HepG2 (cell line): ENCODE data around the gene CPSF7. TPM values are rescaled to one million over a fixed set of nuclear protein-coding genes. Genes with fewer than 3 reads are reported as not detected.

Experiments
- ETV5 ChIP-seq: IDR thresholded peaks from 2 replicates; pipeline ENCODE4 v1.6.1; 2018; ENCODE audit warnings: missing biosample characterization, missing genetic modification reagents, inconsistent platforms, borderline replicate concordance
- FIP1L1 ChIP-seq: fragments of 200-400 bp; formaldehyde crosslinking; IDR thresholded peaks from 2 replicates; pipeline ENCODE4 v1.6.1; 2018; ENCODE audit warnings: low read depth, mild to moderate bottlenecking, low read length, moderate library complexity, borderline replicate concordance; ENCODE audit not compliant: insufficient read depth
- FOXC1 ChIP-seq: sonication (generic); formaldehyde crosslinking; IDR thresholded peaks from 2 replicates; pipeline ENCODE4 v1.8.0; 2022; ENCODE audit warnings: mild to moderate bottlenecking, missing genetic modification reagents, borderline replicate concordance
- HDAC1 ChIP-seq: sonication (generic); formaldehyde crosslinking; IDR thresholded peaks from 2 replicates; pipeline ENCODE4 v1.5.1; 2020; ENCODE audit warnings: mild to moderate bottlenecking, missing genetic modification reagents
- HNF4G ChIP-seq, 2 experiments: sonication (generic) in 1 of 2; formaldehyde crosslinking in 1 of 2; IDR thresholded peaks; 2 replicates each; pipeline versions ENCODE4 v1.4.0 to v1.6.1; 2011 to 2020; ENCODE audit warnings: borderline replicate concordance in 2 of 2, low read depth in 2 of 2, mild to moderate bottlenecking in 2 of 2, low read length in 1 of 2, missing genetic modification reagents in 1 of 2, moderate library complexity in 1 of 2
- RFXANK ChIP-seq: IDR thresholded peaks from 2 replicates; pipeline ENCODE4 v1.6.1; 2016
- TBX3 ChIP-seq: fragments of 450-650 bp; IDR thresholded peaks from 2 replicates; pipeline ENCODE4 v1.6.1; 2017; ENCODE audit warnings: antibody characterized with exemption, mild to moderate bottlenecking, inconsistent platforms, borderline replicate concordance
- polyA plus RNA-seq, 8 experiments: library from polyadenylated mRNA; depleted of rRNA in 3 of 8; stranded (reverse) in 7 of 8; unstranded in 1 of 8; fragments of >200 nt; fragmentation: Illumina TruSeq in 4 of 8; extraction: Trizol in 4 of 8; gene quantifications; 2 replicates each; pipeline versions ENCODE4 v1.2.1 to v1.2.3, GENCODE V29; 2011 to 2016; ENCODE audit warnings: low read depth in 4 of 8, missing spikeins in 1 of 8, mixed read lengths in 1 of 8; ENCODE audit not compliant: insufficient read depth in 1 of 8
- total RNA-seq, 5 experiments: library from RNA; depleted of rRNA; stranded (reverse); fragments of >200 nt; fragmentation: Illumina TruSeq; extraction: Trizol; gene quantifications; 2 replicates each; pipeline ENCODE4 v1.2.3, GENCODE V29; 2016; ENCODE audit warnings: low read depth in 1 of 5
- TF ChIP-seq, protein P1 (sequence below): IDR thresholded peaks from 2 replicates; pipeline ENCODE4 v1.6.1; 2018; ENCODE audit warnings: missing genetic modification reagents, mild to moderate bottlenecking, missing compliant biosample characterization
- TF ChIP-seq, protein P2 (sequence below): sonication (generic); formaldehyde crosslinking; IDR thresholded peaks from 2 replicates; pipeline ENCODE4 v1.5.0; 2020; ENCODE audit warnings: mild to moderate bottlenecking, missing genetic modification reagents
- TF ChIP-seq, protein P3 (sequence below): sonication (generic); formaldehyde crosslinking; IDR thresholded peaks from 2 replicates; pipeline ENCODE4 v1.5.1; 2020; ENCODE audit warnings: mild to moderate bottlenecking, missing genetic modification reagents, borderline replicate concordance
- TF ChIP-seq, protein P4 (sequence below): sonication (generic); formaldehyde crosslinking; conservative IDR thresholded peaks from 2 replicates; pipeline ENCODE4 v1.4.0; 2020; ENCODE audit warnings: missing genetic modification reagents
- TF ChIP-seq, protein P5 (sequence below): sonication (generic); formaldehyde crosslinking; IDR thresholded peaks from 2 replicates; pipeline ENCODE4 v1.4.0; 2020; ENCODE audit warnings: missing genetic modification reagents, borderline replicate concordance
- TF ChIP-seq, protein P6 (sequence below): sonication (generic); formaldehyde crosslinking; IDR thresholded peaks from 2 replicates; pipeline ENCODE4 v1.9.0; 2022; ENCODE audit warnings: missing genetic modification reagents, mild to moderate bottlenecking, borderline replicate concordance

CPSF7 gene
- total and polyA plus RNA-seq, 2 of the 13 experiments (the other 11 are each of a cell fraction or from before 2014, with no cell fraction given) = 34.1 to 36.8 TPM

DNA sequence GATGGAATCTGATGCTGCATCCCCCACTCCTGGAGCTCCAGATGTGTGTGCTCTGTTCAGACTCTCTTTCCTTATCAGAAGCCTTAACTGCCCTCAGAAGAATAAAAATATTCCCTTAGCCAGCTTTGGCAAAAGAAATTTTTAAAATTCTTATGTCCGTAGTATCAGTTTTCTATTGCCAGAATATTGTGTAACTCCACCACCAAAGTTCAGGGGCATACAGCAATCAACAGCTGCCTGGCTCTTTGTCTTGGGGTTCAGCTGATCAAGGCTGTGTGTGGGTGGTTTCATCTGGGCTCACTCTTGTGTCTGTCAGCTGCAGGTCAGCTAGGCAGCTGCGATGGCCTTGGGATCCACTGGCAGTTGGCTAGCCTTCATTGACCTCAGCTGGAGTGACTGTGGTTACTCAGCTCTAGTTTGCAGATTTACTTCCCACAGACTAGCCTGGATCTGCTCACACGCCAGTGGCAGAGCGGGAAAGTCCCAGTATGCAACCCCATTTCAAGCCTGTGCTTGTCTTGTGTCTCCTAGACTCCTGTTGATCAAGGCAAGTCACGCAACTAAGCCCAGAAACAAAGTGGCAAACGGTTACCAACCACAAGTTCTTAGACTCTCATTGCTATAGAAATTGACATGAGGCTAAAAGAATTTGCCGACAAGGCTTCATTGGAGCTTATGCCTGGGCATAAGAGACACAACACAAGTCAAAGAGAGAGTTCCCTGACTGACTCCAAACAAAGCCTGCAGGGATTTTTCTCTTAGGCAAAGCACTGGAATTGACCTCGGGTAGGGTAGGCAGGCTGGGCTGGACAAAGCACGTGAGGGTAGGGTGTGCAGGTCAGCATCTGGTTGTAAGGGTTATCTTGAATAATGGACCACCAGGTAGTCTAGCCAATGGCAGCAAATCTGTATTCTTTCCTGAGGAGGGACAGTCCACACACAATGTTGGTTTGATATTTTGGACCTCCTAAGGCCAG is 60.1 kb downstream of the CPSF7 start (continued):
- TF ChIP-seq, protein P1, sequence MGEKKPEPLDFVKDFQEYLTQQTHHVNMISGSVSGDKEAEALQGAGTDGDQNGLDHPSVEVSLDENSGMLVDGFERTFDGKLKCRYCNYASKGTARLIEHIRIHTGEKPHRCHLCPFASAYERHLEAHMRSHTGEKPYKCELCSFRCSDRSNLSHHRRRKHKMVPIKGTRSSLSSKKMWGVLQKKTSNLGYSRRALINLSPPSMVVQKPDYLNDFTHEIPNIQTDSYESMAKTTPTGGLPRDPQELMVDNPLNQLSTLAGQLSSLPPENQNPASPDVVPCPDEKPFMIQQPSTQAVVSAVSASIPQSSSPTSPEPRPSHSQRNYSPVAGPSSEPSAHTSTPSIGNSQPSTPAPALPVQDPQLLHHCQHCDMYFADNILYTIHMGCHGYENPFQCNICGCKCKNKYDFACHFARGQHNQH (CRISPR knock-in tag) = peak; percentile 35; the same call in 1 of the 2 replicates
- no peak for TF ChIP-seq ETV5 (CRISPR knock-in tag)
- TF ChIP-seq RFXANK (CRISPR knock-in tag) = no peak
- no peak for TF ChIP-seq TBX3
- TF ChIP-seq, protein P2, sequence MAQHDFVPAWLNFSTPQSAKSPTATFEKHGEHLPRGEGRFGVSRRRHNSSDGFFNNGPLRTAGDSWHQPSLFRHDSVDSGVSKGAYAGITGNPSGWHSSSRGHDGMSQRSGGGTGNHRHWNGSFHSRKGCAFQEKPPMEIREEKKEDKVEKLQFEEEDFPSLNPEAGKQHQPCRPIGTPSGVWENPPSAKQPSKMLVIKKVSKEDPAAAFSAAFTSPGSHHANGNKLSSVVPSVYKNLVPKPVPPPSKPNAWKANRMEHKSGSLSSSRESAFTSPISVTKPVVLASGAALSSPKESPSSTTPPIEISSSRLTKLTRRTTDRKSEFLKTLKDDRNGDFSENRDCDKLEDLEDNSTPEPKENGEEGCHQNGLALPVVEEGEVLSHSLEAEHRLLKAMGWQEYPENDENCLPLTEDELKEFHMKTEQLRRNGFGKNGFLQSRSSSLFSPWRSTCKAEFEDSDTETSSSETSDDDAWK (CRISPR knock-in tag) = no peak
- TF ChIP-seq, protein P3, sequence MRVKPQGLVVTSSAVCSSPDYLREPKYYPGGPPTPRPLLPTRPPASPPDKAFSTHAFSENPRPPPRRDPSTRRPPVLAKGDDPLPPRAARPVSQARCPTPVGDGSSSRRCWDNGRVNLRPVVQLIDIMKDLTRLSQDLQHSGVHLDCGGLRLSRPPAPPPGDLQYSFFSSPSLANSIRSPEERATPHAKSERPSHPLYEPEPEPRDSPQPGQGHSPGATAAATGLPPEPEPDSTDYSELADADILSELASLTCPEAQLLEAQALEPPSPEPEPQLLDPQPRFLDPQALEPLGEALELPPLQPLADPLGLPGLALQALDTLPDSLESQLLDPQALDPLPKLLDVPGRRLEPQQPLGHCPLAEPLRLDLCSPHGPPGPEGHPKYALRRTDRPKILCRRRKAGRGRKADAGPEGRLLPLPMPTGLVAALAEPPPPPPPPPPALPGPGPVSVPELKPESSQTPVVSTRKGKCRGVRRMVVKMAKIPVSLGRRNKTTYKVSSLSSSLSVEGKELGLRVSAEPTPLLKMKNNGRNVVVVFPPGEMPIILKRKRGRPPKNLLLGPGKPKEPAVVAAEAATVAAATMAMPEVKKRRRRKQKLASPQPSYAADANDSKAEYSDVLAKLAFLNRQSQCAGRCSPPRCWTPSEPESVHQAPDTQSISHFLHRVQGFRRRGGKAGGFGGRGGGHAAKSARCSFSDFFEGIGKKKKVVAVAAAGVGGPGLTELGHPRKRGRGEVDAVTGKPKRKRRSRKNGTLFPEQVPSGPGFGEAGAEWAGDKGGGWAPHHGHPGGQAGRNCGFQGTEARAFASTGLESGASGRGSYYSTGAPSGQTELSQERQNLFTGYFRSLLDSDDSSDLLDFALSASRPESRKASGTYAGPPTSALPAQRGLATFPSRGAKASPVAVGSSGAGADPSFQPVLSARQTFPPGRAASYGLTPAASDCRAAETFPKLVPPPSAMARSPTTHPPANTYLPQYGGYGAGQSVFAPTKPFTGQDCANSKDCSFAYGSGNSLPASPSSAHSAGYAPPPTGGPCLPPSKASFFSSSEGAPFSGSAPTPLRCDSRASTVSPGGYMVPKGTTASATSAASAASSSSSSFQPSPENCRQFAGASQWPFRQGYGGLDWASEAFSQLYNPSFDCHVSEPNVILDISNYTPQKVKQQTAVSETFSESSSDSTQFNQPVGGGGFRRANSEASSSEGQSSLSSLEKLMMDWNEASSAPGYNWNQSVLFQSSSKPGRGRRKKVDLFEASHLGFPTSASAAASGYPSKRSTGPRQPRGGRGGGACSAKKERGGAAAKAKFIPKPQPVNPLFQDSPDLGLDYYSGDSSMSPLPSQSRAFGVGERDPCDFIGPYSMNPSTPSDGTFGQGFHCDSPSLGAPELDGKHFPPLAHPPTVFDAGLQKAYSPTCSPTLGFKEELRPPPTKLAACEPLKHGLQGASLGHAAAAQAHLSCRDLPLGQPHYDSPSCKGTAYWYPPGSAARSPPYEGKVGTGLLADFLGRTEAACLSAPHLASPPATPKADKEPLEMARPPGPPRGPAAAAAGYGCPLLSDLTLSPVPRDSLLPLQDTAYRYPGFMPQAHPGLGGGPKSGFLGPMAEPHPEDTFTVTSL = peak; percentile 51; the same call in 1 of the 2 replicates
- TF ChIP-seq, protein P4, sequence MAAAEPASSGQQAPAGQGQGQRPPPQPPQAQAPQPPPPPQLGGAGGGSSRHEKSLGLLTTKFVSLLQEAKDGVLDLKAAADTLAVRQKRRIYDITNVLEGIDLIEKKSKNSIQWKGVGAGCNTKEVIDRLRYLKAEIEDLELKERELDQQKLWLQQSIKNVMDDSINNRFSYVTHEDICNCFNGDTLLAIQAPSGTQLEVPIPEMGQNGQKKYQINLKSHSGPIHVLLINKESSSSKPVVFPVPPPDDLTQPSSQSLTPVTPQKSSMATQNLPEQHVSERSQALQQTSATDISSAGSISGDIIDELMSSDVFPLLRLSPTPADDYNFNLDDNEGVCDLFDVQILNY = no peak
- TF ChIP-seq, protein P5, sequence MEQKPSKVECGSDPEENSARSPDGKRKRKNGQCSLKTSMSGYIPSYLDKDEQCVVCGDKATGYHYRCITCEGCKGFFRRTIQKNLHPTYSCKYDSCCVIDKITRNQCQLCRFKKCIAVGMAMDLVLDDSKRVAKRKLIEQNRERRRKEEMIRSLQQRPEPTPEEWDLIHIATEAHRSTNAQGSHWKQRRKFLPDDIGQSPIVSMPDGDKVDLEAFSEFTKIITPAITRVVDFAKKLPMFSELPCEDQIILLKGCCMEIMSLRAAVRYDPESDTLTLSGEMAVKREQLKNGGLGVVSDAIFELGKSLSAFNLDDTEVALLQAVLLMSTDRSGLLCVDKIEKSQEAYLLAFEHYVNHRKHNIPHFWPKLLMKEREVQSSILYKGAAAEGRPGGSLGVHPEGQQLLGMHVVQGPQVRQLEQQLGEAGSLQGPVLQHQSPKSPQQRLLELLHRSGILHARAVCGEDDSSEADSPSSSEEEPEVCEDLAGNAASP (CRISPR knock-in tag) = peak; percentile 87; the same call in 1 of the 2 replicates
- TF ChIP-seq FOXC1 (CRISPR knock-in tag) = no peak
- TF ChIP-seq HDAC1 (CRISPR knock-in tag) = peak; percentile 71
- TF ChIP-seq, protein P6, sequence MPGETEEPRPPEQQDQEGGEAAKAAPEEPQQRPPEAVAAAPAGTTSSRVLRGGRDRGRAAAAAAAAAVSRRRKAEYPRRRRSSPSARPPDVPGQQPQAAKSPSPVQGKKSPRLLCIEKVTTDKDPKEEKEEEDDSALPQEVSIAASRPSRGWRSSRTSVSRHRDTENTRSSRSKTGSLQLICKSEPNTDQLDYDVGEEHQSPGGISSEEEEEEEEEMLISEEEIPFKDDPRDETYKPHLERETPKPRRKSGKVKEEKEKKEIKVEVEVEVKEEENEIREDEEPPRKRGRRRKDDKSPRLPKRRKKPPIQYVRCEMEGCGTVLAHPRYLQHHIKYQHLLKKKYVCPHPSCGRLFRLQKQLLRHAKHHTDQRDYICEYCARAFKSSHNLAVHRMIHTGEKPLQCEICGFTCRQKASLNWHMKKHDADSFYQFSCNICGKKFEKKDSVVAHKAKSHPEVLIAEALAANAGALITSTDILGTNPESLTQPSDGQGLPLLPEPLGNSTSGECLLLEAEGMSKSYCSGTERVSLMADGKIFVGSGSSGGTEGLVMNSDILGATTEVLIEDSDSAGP (CRISPR knock-in tag) = peak; percentile 36
- TF ChIP-seq HNF4G (IDR thresholded peaks at IDR 0.05; ENCODE audit: borderline replicate concordance, low read depth, low read length) = peak; percentile 78
- TF ChIP-seq HNF4G (CRISPR knock-in tag; IDR thresholded peaks at IDR 0.05; ENCODE audit: borderline replicate concordance, low read depth) = peak; percentile 54; the same call in 1 of the 2 replicates
- TF ChIP-seq FIP1L1 = no peak
